GM11168 (cell line): ENCODE results near the gene COL6A1.
"Not testable (repeated sequence)": the region's sequence is repeated elsewhere in the genome, so short reads cannot be mapped to it uniquely, and the experiment has no call there.

Source experiments
- in situ Hi-C: fragments of 300-500 bp; cut with MboI; formaldehyde crosslinking; loops from one replicate; pipeline ENCODE4 v1.12.0; 2022; ENCODE audit warnings: low sequenced_read_pairs; ENCODE audit not compliant: unreplicated experiment

Gene COL6A1

GRCh38 chr21:46039891-46040660 is 58.5 kb downstream of the COL6A1 start:
- in situ Hi-C loops = no loop called here

GRCh38 chr21:46040707-46041106 is 59.1 kb downstream of the COL6A1 start:
- in situ Hi-C loops = no loop called here

- in situ Hi-C loops = no loop called here
These were observed 59.6 kb downstream of the COL6A1 start for GRCh38 chr21:46041183-46041582.

- in situ Hi-C loops = no loop called here
These were observed 63.6 kb downstream of the COL6A1 start for GRCh38 chr21:46045154-46045553.

- in situ Hi-C loops = no loop called here
These were observed 64.9 kb downstream of the COL6A1 start for GRCh38 chr21:46046471-46046870.

- in situ Hi-C loops = not testable (repeated sequence)
These were observed 65.3 kb downstream of the COL6A1 start for GRCh38 chr21:46046906-46047305.

- in situ Hi-C loops = no loop called here
These were observed 67.6 kb downstream of the COL6A1 start for GRCh38 chr21:46048926-46049889.

- in situ Hi-C loops = no loop called here
These were observed 68.5 kb downstream of the COL6A1 start for GRCh38 chr21:46049890-46050667.

GRCh38 chr21:46050668-46051378 is 69.3 kb downstream of the COL6A1 start:
- in situ Hi-C loops = no loop called here

GRCh38 chr21:46051379-46051770 is 69.8 kb downstream of the COL6A1 start:
- in situ Hi-C loops = no loop called here

GRCh38 chr21:46051821-46052675 is 70.5 kb downstream of the COL6A1 start:
- in situ Hi-C loops = no loop called here

- in situ Hi-C loops = no loop called here
These were observed 71.4 kb downstream of the COL6A1 start for GRCh38 chr21:46052703-46053651.

GRCh38 chr21:46054031-46054430 is 72.5 kb downstream of the COL6A1 start:
- in situ Hi-C loops = no loop called here

- in situ Hi-C loops = no loop called here
These were observed 72.9 kb downstream of the COL6A1 start for GRCh38 chr21:46054451-46054881.
